Stimulated activated naive CD4-positive, alpha-beta T cell (primary cell): Measurements from ENCODE around the gene ACSS1.

Experiments
- DNase-seq, 6 experiments: peaks; one replicate each; lab custom pipeline; 2025; lab: John Stamatoyannopoulos, UW

ACSS1 gene

DNA sequence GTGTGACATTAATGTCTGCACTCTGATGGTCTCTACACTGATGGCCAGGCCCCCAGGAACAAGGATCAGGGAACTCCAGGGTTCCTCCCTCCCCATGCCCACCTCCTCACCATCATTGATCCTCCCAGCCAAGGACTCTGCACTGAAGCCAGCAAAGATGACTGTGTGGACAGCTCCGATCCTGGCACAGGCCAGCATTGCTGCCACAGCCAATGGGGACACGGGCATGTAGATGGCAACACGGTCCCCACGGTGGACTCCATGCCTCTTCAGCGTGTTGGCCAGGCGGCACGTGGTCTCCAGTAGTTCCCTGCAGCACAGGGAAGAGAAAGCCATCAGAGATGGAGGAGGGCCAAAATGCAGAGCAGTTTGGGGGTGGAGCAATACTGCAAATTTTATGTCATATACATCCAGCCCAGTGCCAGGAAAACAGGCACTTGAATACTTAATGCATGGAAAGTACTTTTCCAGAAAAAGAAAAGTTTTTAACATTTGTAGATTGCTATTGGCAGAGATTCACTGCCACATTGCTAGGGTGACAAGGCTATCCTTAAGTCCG lies 27.2 kb downstream of the ACSS1 start:
- no peak for DNase-seq

DNA sequence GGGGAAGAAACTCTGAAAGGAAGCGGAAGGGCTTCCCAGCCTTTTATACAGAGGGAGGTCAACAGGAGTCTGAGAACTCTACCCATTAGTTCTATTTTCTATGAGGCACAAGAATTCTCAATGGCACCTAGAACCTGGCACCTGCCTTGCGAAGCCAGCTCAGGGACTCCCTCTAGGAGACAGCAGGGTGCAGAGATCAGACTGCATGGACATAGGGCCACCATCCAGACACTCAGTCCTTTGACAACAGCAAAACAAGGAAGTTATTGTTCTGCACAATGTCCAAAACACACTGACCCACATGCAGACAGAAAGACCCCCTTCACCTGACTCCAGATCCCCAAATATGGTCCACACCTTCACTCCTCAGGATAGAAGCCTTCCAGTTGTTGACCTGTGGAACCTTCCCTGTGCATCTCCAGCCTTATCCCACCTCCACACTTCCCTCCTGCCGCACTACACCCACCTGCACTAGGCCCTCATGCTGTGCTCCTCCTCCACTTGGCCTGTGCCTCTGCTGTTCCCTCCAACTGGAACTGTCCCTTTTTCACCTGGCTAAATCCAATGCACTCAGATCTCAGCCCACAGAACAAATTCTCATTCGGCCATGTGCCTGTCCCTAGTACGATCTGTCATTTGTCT lies 27.8 kb downstream of the ACSS1 start:
- no peak for DNase-seq

DNA sequence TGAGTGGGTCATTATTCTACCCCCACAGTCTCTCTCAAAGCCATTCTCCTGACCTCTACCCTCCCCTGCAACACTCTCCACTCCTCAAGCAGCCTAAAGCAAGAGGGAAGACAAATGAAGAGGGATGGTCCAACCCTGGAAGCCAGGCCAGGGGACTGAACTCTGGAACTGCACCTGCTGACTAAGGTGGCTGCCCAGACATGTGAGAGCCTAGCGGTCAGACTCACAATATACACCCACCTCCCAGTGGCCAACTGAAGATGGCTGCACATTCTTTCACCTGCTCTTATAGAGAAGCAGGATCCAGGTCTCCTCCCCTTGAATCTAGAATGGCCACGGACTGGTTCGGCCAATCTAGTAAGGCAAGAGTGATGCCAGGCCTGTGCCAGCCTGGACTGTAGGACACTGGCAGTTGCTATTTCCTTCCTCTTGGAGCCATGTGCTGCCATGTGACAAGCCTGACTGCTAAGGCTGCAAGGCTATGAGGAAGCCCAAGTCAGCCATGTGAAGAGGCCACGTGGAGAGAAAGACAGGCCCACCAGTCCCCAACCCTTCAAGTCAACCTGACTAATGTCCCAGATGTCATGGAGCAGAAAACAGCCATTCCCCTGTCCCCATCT lies 31.8 kb downstream of the ACSS1 start:
- DNase-seq = no peak

DNA sequence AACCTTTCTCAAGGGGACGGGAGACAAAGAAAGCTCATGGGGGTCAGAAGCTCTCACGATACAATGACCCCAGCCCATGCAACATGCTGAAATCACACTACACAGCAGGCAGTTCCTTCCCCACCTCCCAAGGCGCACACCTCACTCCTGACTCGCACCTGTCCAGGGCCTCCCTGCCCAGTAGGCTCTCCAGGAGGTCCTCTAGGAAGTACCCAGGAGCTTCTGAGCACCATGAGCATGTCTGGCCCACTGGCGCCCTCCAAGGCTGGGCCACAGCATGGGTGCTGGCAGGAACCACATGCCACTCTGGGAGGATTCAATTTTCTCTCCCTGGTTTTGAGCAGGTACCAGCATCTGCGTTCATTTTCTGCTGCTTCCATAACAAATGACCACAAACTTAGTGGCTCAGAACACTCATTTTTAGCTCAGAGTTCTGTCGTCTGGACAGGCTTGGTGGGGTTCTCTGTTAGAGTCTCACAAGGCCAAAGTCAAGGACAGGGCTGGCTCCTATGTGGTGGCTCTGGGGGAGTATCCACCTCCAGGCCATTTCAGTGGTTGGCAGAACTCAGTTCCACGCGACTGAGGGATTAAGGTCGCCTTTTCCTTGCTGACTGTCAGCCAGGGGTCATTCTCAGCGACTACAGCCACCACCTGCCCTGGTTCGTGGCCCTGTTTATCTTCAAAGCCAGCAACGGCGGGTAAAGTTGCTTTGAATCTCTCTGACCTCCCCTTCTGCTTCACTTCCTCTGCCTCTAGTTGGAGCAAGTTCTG lies 32.7 kb downstream of the ACSS1 start:
- DNase-seq = no peak

DNA sequence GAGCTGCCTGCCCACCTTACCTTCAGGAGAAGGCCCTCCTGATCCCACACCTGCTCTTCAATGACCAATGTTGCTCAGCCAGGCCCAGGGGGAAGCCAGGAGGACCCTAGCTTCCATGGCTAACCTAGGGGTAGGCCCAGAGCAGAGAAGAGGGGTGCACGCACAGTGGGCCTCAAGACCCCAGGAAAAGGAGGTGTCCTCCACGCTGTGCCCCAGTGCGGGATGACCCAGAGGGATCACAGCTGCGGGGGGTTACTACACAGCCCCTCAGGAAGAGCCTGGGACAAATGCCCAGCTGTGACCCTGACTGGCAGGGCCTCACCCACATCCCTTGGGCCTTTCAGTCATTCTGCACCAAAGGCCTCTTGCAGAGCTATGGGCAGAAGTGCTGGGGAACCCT lies 33.8 kb downstream of the ACSS1 start:
- DNase-seq = no peak

DNA sequence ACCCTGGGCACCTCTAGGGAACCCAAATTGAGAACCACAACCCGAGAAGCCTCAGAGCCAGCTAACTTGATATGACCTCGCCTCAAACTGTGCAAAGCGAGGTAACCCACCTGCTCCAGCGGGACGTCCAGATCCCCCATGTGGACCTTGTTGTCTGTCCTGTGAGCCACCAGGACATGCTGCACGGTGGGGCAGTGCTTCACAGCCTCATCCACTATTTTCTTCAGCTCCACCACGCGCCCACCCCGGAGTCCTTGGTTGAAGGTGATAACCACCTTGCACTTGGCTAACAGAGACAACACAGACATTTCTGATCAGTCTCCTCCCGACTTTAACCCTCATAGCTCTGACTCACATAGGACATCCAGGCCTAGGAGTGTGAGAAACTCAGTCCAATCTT lies 34.6 kb downstream of the ACSS1 start:
- DNase-seq = no peak

DNA sequence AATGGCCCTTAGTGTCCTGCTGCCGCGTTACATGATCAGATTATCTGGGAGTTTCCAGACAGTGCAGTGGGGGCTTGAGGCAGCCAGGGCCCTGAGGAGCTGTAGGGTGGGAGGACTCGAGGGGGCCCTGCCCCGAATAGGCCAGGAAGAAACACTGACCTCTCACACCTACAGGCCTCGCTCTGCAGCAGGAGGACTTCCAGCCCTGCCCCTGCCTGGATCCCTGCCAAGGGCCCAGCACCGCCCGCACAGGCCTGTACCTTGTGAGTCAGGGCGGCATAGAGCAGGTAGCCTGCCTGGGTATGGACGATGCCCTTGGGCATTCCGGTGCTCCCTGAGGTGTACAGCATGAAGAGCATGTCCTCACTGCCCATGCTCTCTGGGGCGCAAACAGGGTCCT lies 35.3 kb downstream of the ACSS1 start:
- DNase-seq = no peak

DNA sequence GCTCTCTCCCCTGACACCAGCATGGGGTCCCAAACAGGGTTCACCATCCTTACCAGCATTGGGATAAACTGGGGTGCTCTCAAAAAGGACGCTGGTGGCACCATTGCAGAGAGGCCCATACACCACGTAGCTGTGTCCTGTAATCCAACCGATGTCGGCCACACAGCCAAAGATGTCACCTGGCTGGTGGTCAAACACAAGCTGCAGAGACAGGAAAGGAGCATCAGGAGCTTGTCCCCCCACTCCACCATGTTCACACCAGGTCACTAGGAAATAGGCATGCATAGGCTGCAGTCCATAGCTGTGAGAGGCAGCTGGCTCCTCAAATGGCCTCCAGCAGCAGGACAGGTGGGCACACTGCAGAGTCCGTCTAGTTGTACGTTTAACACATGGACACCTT lies 36.6 kb downstream of the ACSS1 start:
- DNase-seq = no peak

DNA sequence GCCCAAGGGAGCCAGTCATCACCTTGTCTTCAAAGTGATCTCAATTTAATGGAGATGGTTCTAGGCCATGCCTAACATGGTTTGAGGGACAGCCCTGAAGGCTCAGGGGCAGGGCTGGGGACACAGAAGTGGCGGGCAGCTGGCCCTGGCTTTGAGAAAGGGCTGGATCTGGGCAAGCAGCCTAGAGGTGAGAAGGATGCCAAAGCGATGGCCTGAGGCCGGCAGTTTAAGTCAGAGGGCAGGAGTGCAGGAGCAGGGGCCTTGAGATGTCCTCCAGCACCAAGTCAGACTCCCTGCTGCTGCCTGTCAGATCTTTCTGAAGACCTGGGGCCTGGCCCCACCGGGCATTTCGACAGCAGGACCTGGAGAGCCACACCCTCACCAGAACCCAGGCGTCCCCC lies 37.0 kb downstream of the ACSS1 start:
- no peak for DNase-seq

DNA sequence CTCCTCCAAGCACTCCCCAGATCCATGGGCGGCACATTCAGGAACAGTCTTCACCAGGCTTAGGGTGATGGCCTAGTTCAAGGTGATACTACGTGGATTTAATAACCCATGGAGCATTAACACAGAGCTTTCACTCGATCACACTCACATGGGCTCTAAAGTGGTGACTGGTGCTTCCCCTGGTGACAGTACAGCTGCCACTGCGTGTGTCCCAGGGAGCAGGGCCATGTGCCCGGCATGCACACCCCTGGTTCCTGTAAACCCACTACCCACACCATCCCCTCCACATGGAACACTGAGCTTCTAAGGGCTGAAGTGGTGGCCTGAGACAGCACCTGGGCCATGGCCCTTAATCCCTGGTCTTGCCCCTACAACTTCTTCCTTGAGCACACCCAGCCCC lies 37.6 kb downstream of the ACSS1 start:
- no peak for DNase-seq

DNA sequence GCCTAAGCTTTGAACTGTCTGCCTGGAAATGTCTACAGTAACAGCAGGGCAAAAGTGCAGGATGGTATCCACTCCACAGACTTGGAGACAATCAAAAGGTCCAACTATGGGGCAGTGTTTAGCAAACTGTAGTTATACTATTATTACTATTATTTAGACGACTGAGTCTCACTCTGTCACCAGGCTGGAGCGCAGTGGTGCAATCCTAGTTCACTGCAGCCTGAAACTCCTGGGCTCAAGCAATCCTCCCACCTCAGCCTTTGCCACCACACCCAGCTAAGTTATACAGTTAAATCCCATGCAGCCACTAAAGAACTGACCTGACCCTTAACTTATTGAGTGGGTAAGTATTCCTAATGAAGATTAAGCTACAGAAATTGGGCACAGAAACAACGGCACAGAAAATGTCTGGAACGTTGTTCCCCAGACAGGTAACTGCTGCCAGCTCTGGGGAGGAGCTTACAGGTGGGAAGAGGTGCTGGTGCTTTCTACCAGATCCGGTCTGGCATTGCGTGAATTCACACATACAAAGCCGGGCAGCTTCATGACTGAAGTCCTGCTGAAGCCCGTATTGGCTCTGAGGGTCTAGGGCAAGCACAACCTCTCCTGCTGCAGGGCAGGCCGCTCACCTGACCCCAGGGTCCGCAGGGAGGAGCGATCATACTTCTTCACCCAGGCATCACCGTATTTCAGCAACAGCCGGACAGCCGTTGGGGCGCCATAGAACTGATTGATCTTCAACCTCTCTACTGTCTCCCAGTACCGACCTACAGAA lies 38.4 kb downstream of the ACSS1 start:
- DNase-seq = no peak

DNA sequence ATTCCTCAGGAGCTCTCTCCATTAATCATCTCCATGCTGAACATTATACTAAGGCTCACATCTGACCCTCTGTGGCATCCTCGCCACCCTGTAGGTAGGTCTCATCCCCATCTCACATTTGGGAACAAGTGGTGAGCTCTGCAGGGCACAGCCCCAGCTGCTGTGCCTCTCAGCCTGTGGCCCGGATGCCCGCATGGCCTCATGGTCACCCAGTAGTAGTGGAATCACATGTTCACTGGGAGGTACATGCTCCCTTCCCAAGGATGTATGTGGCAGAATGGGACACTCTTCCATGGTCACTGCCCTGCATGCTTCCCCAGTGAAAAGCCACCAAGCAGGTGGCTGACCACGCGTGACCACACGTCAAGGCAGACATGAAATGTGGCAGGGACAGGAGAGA lies 39.1 kb downstream of the ACSS1 start:
- no peak for DNase-seq

DNA sequence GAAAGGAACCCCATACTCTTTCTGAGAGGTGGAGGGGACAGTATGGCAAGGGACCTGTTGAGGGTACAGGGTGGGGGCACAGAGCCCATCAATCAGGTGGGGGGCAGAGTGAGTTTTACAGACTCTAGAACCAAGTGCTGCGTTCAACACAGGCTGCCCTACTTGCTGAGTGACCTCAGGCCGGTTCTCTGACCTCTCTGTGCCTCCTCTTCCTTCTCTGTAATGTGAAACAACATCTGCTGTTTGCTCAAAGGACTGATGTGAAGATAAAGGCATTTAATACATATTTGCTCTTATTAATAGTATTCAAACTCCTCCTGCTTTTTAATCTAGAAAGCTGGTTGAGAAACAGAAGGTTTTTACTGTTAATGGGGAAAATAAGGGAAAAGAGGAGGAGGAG lies 39.5 kb downstream of the ACSS1 start:
- no peak for DNase-seq

DNA sequence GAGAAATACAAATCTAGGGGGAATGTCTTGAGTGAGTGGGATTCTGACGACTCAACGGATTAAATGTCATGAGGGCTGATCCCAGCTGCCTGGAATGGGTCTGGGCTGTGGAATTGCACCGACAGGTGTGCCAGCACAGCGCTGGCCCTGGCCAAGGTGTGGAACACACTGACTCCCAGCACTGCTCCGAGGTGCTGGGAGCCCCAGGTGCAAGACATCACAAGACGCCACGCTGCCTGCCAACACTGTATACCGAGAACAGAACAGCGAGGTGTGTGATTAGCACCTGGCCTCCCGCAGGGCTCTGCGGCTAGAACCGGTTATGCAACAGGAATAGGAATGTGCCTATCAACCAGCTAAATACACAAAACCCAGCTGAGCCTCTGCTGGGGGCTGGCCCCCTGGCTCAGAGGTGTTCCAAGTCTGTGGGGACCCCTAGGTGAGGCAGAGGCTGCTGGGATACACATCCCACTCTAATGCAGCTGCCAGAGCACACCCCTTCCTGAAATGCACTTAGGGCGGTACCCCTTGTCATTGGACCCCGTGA lies 40.6 kb downstream of the ACSS1 start:
- no peak for DNase-seq

DNA sequence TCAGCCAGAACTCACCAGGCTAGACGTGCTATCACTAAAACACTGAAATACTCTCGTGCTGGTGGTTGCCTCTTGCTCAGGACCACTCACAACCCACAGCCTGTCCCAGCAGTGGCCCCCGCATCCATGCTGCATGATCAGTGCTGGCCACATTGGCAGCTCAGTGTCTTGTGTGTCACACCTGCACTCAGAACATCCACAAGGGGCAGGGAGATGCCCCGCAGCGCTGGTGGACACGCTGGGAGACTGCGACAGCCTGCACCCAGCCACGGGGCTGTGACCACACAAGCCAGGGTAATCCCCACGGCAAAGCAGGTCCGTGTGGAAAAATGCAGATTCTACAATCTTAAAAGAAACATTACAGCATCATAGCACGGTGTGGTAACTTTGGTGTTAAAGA lies 41.5 kb downstream of the ACSS1 start:
- DNase-seq = no peak

DNA sequence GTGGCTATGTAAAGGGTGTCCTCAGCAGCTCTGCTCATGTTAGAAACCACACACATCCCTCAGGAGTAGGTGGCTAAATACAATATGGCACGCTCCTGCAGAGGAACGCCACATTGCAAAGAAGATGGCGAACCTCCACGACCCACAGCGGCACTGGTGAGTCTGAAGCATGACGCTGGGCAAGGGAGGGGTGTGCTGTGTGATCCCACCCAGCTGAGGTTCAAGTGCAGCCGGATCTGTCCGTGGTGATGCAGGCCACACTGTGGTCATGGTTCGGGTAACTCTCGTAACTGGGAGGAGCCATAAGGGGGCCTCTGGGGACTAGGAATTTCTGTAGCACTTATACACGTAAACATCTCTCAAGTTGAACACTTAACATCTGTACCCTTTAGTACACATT lies 42.0 kb downstream of the ACSS1 start:
- DNase-seq = no peak

DNA sequence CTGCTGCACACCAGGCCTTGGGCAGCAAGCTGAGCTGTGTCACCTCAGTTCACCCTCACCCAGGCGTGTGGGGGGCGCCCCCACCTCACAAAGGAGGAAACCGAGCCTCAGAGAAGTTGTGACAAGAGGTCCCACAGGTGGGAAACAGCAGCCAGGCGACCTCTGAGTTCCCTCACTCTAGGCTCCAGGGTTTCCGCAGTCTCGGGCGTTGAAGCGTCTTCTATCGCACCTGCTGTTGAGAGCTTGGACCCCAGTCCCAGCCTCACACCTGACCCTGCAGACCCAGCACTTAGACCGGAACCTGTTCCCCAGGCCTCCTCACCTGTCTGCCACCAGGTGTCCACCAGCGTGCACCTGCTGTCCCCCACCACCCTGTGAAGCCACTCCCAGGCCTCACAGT lies 43.1 kb downstream of the ACSS1 start:
- DNase-seq = no peak

DNA sequence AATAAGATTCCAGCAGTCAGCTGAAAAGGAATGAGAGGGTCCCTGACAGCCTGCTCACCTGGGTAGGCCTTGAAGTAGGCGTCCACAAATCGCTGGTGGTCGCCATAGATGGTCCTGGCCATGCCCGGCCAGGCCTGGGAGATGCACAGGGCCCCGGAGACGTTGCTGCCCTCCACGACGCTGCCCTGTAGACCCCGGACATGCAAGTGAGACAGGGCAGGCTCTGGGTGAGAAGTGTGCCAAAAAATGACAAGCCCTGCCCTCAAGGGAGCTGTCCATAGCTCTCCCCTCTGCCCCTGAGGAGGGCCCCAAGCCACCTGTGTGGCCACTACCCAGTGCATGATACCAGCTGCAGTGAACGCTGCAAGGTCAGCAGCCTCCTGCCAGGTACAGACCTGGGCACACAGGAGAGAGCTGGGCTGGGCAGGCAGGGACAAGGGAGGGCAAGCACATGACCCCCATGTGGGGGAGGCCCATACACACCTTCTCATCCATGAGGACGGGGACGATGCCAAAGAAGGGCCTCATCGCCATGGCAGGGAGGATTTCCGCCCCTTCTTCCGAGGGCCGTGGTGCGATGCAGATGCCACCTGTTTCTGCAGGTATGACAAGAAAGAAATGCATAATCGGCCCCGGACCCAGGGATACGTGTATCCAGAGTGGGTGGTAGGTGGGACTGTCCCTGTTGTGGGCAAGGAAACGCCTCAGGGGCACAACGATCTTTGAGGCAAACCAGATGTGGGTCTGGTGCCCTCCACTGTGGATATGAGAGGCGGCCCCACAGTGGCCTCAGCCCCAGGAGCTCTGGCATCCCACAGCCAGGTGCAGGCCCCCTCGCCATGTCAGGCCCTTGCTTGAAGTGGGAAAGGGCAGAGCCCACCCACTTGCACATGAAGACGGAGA lies 44.2 kb downstream of the ACSS1 start:
- DNase-seq = no peak

DNA sequence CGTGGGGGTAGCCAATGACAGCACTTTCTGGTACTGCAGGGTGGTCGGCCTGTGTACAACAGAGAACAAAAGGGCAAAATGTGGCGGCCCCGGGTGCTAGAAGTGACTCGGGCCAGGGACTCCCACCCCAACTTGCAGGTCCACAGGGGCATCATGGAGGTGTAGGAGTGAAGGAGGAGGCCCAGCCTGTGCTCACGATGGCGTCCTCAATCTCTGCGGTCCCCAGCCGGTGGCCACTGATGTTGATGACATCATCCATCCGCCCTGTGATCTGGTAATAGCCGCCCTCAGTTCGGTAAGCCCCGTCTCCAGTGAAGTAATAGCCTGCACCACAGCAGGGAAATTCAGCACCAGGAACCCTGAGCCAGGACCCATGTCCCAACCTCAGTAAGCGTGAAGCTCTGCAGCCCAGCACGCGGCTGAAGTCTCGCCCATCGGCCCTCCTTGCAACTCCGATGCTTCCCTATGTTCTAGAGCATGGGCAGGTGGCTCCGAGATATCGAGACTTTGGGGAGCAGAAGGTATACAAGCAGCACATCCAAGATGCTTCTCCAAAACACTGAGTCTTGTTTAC lies 45.2 kb downstream of the ACSS1 start:
- DNase-seq = no peak

DNA sequence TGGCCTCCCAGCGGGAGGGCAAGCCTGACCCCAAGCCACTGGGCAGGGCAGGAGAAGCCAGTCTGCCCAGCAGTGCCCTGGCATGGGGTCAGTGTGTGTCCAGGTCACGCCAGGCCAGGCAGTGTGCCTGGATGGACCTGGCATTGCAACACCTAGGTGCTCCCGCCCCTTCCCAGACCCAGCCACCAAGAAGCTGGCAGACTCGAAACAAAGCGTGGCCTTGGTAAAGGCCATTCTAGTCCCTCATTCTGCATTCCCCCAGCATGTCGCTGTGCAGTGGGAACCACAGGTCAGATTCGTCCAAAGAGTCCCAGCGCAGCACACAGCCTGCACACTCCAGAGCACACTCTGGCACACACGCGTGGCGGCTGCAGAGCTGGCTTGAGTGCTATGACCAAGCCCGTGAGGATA lies 46.1 kb downstream of the ACSS1 start:
- DNase-seq = no peak

DNA sequence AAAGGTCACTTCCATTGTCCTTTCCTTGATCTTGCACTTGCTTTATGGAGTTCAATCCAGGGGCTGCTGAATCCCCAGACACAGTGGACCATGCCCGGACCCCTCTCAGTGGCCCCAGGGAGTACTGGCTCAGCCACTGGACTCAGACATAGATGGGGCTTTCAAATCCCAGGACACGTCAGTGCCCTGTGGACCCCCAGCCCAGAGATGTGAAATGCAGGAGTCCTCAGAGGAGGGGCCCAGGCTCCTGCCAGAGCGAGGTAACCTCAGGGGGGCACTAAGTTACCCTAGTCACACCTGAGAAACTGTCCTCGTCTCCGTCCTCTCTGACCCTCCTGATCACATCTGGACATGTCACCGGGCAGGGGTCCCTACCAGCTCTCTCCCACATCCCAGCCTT lies 46.7 kb downstream of the ACSS1 start:
- DNase-seq = no peak
